HEK293 (cell line): Measurements from ENCODE around the gene LYST.

Source experiments
- GLI4 ChIP-seq: fragments of 450-650 bp; formaldehyde crosslinking; IDR thresholded peaks from 2 replicates; pipeline ENCODE4 v1.5.1; 2016; ENCODE audit warnings: missing biosample characterization, missing genetic modification characterization
- MYNN ChIP-seq: fragments of 450-650 bp; formaldehyde crosslinking; IDR thresholded peaks from 2 replicates; pipeline ENCODE4 v1.5.1; 2016; ENCODE audit warnings: missing biosample characterization, missing genetic modification characterization, borderline replicate concordance
- RBAK ChIP-seq: fragments of 450-650 bp; formaldehyde crosslinking; IDR thresholded peaks from 2 replicates; pipeline ENCODE4 v1.5.1; 2016; ENCODE audit warnings: missing biosample characterization, missing genetic modification characterization
- SALL2 ChIP-seq: fragments of 450-650 bp; formaldehyde crosslinking; IDR thresholded peaks from 2 replicates; pipeline ENCODE4 v1.5.0; 2017; ENCODE audit warnings: missing biosample characterization, mild to moderate bottlenecking, missing genetic modification characterization, borderline replicate concordance
- SCRT2 ChIP-seq: fragments of 450-650 bp; formaldehyde crosslinking; IDR thresholded peaks from 2 replicates; pipeline ENCODE4 v1.5.1; 2016; ENCODE audit warnings: missing biosample characterization, missing genetic modification characterization
- SETDB1 ChIP-seq: IDR thresholded peaks from one replicate; pipeline ENCODE4 v1.6.1; 2017; ENCODE audit warnings: mild to moderate bottlenecking, low read length, moderate library complexity, mixed read lengths; ENCODE audit not compliant: insufficient read length
- ZBTB1 ChIP-seq: fragments of 450-650 bp; formaldehyde crosslinking; IDR thresholded peaks from 2 replicates; pipeline ENCODE4 v1.5.1; 2016; ENCODE audit warnings: missing biosample characterization, missing genetic modification characterization
- ZBTB21 ChIP-seq: fragments of 450-650 bp; formaldehyde crosslinking; IDR thresholded peaks from 2 replicates; pipeline ENCODE4 v1.5.1; 2017; ENCODE audit warnings: missing biosample characterization, missing genetic modification characterization
- ZNF133 ChIP-seq: fragments of 450-650 bp; formaldehyde crosslinking; IDR thresholded peaks from 2 replicates; pipeline ENCODE4 v1.5.1; 2016; ENCODE audit warnings: missing biosample characterization, missing genetic modification characterization
- ZNF140 ChIP-seq: fragments of 450-650 bp; formaldehyde crosslinking; IDR thresholded peaks from 2 replicates; pipeline ENCODE4 v1.5.1; 2016; ENCODE audit warnings: missing biosample characterization, missing genetic modification characterization
- ZNF202 ChIP-seq: fragments of 450-650 bp; formaldehyde crosslinking; IDR thresholded peaks from 2 replicates; pipeline ENCODE4 v1.5.1; 2016; ENCODE audit warnings: missing biosample characterization, missing genetic modification characterization, borderline replicate concordance
- ZNF324 ChIP-seq: fragments of 450-650 bp; formaldehyde crosslinking; IDR thresholded peaks from 2 replicates; pipeline ENCODE4 v1.5.1; 2016; ENCODE audit warnings: missing biosample characterization, missing genetic modification characterization
- ZNF366 ChIP-seq: fragments of 450-650 bp; formaldehyde crosslinking; conservative IDR thresholded peaks from 2 replicates; pipeline ENCODE4 v1.5.1; 2016; ENCODE audit warnings: missing biosample characterization, missing genetic modification characterization
- ZNF529 ChIP-seq: fragments of 450-650 bp; formaldehyde crosslinking; IDR thresholded peaks from 2 replicates; pipeline ENCODE4 v1.5.1; 2017; ENCODE audit warnings: missing genetic modification characterization, missing biosample characterization; ENCODE audit not compliant: insufficient replicate concordance
- ZNF677 ChIP-seq: fragments of 450-650 bp; IDR thresholded peaks from 2 replicates; pipeline ENCODE4 v1.5.0; 2018; ENCODE audit warnings: missing biosample characterization, mild to moderate bottlenecking, missing genetic modification characterization, moderate library complexity
- ZNF747 ChIP-seq: fragments of 450-650 bp; formaldehyde crosslinking; IDR thresholded peaks from 2 replicates; pipeline ENCODE4 v1.5.1; 2016; ENCODE audit warnings: missing biosample characterization, missing genetic modification characterization
- ZNF768 ChIP-seq: fragments of 450-650 bp; formaldehyde crosslinking; IDR thresholded peaks from 2 replicates; pipeline ENCODE4 v1.5.1; 2018; ENCODE audit warnings: missing biosample characterization, mild to moderate bottlenecking, missing genetic modification characterization
- ZNF776 ChIP-seq: fragments of 450-650 bp; formaldehyde crosslinking; IDR thresholded peaks from 2 replicates; pipeline ENCODE4 v1.5.0; 2017; ENCODE audit warnings: missing biosample characterization, missing genetic modification characterization, borderline replicate concordance
- ZNF785 ChIP-seq: fragments of 450-650 bp; formaldehyde crosslinking; IDR thresholded peaks from 2 replicates; pipeline ENCODE4 v1.5.1; 2016; ENCODE audit warnings: missing biosample characterization, missing genetic modification characterization
- TF ChIP-seq, protein P1 (sequence below): fragments of 450-650 bp; formaldehyde crosslinking; IDR thresholded peaks from 2 replicates; pipeline ENCODE4 v1.5.1; 2016; ENCODE audit warnings: missing biosample characterization, missing genetic modification characterization, low read depth
- TF ChIP-seq, protein P2 (sequence below): fragments of 450-650 bp; formaldehyde crosslinking; IDR thresholded peaks from 2 replicates; pipeline ENCODE4 v1.5.1; 2016; ENCODE audit warnings: missing biosample characterization, missing genetic modification characterization
- TF ChIP-seq, protein P3 (sequence below): fragments of 450-650 bp; formaldehyde crosslinking; conservative IDR thresholded peaks from 2 replicates; pipeline ENCODE4 v1.5.1; 2016; ENCODE audit warnings: low read depth, missing biosample characterization, missing genetic modification characterization
- TF ChIP-seq, protein P4 (sequence below): fragments of 450-650 bp; formaldehyde crosslinking; IDR thresholded peaks from 2 replicates; pipeline ENCODE4 v1.5.1; 2017; ENCODE audit warnings: missing biosample characterization, missing genetic modification characterization
- TF ChIP-seq, protein P5 (sequence below): fragments of 450-650 bp; formaldehyde crosslinking; IDR thresholded peaks from 2 replicates; pipeline ENCODE4 v1.5.1; 2017; ENCODE audit warnings: missing biosample characterization, mild to moderate bottlenecking, missing genetic modification characterization, moderate library complexity
- TF ChIP-seq, protein P6 (sequence below): fragments of 450-650 bp; formaldehyde crosslinking; IDR thresholded peaks from 2 replicates; pipeline ENCODE4 v1.5.1; 2016; ENCODE audit warnings: missing biosample characterization, missing genetic modification characterization
- TF ChIP-seq, protein P7 (sequence below): fragments of 450-650 bp; formaldehyde crosslinking; IDR thresholded peaks from 2 replicates; pipeline ENCODE4; 2016; ENCODE audit warnings: missing biosample characterization, missing genetic modification characterization

LYST gene

DNA sequence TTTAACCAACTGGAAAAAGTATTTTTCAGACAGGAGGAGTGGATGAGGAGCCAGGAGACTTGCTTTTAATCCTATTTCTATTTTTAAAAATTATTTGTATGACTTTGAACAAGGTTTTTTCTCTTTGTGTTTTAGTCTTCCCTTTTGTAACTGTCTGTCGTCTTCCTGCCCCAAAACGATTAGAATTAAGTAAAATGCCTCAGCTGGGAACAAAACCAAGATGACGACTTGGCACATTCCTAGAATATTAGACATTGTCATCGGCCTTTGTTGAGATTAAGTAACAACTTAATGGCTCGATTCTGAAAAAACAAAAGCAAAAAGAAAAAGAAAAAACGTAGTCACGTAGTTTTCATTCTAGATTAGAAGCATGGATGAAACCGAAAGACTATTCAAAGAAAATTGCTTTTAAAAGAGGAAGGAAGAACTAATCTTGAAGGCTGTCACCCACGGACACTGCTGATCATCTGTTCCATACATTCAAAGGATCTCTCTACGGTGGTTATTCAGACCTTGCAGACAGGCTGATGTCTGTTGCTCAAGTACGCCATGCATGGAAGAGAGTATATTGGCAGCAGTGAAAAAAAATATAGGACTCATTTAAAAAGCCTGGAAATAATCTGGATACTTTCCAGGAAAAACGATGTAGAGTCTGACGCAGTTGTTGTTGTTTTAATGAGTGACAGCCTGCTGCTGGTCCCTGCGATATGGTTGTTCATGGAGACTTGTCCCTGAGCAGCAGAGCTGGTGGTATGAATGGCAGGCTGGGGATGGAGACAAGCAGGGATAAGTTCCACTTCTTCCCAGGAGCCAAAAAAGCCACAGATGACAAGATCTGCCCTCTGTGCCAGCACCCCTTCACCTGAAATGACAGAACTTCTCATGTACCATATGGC, 234.0 kb downstream of the LYST start (continued):
- TF ChIP-seq GLI4 (tag by site-specific recombination): no peak
- TF ChIP-seq, protein P1, sequence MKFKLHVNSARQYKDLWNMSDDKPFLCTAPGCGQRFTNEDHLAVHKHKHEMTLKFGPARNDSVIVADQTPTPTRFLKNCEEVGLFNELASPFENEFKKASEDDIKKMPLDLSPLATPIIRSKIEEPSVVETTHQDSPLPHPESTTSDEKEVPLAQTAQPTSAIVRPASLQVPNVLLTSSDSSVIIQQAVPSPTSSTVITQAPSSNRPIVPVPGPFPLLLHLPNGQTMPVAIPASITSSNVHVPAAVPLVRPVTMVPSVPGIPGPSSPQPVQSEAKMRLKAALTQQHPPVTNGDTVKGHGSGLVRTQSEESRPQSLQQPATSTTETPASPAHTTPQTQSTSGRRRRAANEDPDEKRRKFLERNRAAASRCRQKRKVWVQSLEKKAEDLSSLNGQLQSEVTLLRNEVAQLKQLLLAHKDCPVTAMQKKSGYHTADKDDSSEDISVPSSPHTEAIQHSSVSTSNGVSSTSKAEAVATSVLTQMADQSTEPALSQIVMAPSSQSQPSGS: no peak
- no peak for TF ChIP-seq ZNF785 (tag by site-specific recombination)
- TF ChIP-seq, protein P2, sequence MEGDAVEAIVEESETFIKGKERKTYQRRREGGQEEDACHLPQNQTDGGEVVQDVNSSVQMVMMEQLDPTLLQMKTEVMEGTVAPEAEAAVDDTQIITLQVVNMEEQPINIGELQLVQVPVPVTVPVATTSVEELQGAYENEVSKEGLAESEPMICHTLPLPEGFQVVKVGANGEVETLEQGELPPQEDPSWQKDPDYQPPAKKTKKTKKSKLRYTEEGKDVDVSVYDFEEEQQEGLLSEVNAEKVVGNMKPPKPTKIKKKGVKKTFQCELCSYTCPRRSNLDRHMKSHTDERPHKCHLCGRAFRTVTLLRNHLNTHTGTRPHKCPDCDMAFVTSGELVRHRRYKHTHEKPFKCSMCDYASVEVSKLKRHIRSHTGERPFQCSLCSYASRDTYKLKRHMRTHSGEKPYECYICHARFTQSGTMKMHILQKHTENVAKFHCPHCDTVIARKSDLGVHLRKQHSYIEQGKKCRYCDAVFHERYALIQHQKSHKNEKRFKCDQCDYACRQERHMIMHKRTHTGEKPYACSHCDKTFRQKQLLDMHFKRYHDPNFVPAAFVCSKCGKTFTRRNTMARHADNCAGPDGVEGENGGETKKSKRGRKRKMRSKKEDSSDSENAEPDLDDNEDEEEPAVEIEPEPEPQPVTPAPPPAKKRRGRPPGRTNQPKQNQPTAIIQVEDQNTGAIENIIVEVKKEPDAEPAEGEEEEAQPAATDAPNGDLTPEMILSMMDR (tag by site-specific recombination): no peak
- no peak for TF ChIP-seq RBAK (tag by site-specific recombination)
- TF ChIP-seq ZNF776 (tag by site-specific recombination): no peak
- no peak for TF ChIP-seq MYNN
- TF ChIP-seq, protein P3, sequence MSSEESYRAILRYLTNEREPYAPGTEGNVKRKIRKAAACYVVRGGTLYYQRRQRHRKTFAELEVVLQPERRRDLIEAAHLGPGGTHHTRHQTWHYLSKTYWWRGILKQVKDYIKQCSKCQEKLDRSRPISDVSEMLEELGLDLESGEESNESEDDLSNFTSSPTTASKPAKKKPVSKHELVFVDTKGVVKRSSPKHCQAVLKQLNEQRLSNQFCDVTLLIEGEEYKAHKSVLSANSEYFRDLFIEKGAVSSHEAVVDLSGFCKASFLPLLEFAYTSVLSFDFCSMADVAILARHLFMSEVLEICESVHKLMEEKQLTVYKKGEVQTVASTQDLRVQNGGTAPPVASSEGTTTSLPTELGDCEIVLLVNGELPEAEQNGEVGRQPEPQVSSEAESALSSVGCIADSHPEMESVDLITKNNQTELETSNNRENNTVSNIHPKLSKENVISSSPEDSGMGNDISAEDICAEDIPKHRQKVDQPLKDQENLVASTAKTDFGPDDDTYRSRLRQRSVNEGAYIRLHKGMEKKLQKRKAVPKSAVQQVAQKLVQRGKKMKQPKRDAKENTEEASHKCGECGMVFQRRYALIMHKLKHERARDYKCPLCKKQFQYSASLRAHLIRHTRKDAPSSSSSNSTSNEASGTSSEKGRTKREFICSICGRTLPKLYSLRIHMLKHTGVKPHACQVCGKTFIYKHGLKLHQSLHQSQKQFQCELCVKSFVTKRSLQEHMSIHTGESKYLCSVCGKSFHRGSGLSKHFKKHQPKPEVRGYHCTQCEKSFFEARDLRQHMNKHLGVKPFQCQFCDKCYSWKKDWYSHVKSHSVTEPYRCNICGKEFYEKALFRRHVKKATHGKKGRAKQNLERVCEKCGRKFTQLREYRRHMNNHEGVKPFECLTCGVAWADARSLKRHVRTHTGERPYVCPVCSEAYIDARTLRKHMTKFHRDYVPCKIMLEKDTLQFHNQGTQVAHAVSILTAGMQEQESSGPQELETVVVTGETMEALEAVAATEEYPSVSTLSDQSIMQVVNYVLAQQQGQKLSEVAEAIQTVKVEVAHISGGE (tag by site-specific recombination): no peak
- TF ChIP-seq, protein P4, sequence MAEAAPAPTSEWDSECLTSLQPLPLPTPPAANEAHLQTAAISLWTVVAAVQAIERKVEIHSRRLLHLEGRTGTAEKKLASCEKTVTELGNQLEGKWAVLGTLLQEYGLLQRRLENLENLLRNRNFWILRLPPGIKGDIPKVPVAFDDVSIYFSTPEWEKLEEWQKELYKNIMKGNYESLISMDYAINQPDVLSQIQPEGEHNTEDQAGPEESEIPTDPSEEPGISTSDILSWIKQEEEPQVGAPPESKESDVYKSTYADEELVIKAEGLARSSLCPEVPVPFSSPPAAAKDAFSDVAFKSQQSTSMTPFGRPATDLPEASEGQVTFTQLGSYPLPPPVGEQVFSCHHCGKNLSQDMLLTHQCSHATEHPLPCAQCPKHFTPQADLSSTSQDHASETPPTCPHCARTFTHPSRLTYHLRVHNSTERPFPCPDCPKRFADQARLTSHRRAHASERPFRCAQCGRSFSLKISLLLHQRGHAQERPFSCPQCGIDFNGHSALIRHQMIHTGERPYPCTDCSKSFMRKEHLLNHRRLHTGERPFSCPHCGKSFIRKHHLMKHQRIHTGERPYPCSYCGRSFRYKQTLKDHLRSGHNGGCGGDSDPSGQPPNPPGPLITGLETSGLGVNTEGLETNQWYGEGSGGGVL: no peak
- no peak for TF ChIP-seq SCRT2 (tag by site-specific recombination)
- TF ChIP-seq ZNF324 (tag by site-specific recombination): no peak
- no peak for TF ChIP-seq ZNF747 (tag by site-specific recombination)
- no peak for TF ChIP-seq ZBTB21
- TF ChIP-seq ZNF768 (tag by site-specific recombination): no peak
- no peak for TF ChIP-seq ZNF140
- no peak for TF ChIP-seq ZNF133 (tag by site-specific recombination)
- TF ChIP-seq SETDB1: no peak
- no peak for TF ChIP-seq ZNF529 (tag by site-specific recombination)
- TF ChIP-seq, protein P5, sequence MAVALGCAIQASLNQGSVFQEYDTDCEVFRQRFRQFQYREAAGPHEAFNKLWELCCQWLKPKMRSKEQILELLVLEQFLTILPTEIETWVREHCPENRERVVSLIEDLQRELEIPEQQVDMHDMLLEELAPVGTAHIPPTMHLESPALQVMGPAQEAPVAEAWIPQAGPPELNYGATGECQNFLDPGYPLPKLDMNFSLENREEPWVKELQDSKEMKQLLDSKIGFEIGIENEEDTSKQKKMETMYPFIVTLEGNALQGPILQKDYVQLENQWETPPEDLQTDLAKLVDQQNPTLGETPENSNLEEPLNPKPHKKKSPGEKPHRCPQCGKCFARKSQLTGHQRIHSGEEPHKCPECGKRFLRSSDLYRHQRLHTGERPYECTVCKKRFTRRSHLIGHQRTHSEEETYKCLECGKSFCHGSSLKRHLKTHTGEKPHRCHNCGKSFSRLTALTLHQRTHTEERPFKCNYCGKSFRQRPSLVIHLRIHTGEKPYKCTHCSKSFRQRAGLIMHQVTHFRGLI: no peak
- 0 out of 2 replicates have a peak, but pooled peaks have one; percentile 33 for TF ChIP-seq ZNF366
- no peak for TF ChIP-seq ZNF202 (tag by site-specific recombination)
- TF ChIP-seq SALL2: no peak
- TF ChIP-seq, protein P6, sequence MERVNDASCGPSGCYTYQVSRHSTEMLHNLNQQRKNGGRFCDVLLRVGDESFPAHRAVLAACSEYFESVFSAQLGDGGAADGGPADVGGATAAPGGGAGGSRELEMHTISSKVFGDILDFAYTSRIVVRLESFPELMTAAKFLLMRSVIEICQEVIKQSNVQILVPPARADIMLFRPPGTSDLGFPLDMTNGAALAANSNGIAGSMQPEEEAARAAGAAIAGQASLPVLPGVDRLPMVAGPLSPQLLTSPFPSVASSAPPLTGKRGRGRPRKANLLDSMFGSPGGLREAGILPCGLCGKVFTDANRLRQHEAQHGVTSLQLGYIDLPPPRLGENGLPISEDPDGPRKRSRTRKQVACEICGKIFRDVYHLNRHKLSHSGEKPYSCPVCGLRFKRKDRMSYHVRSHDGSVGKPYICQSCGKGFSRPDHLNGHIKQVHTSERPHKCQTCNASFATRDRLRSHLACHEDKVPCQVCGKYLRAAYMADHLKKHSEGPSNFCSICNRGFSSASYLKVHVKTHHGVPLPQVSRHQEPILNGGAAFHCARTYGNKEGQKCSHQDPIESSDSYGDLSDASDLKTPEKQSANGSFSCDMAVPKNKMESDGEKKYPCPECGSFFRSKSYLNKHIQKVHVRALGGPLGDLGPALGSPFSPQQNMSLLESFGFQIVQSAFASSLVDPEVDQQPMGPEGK: no peak
- TF ChIP-seq ZNF677 (tag by site-specific recombination): no peak
- no peak for TF ChIP-seq ZBTB1 (tag by site-specific recombination)
- TF ChIP-seq, protein P7, sequence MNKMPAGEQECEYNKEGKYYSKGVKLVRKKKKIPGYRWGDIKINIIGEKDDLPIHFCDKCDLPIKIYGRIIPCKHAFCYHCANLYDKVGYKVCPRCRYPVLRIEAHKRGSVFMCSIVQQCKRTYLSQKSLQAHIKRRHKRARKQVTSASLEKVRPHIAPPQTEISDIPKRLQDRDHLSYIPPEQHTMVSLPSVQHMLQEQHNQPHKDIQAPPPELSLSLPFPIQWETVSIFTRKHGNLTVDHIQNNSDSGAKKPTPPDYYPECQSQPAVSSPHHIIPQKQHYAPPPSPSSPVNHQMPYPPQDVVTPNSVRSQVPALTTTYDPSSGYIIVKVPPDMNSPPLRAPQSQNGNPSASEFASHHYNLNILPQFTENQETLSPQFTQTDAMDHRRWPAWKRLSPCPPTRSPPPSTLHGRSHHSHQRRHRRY: no peak
